HCT116 (cell line): ENCODE measurements around the gene DLL1.

ENCODE experiments used
- ATF3 ChIP-seq: IDR thresholded peaks from 2 replicates; pipeline ENCODE4 v1.6.1; 2012
- CEBPB ChIP-seq: IDR thresholded peaks from 2 replicates; pipeline ENCODE4 v1.6.1; 2012; ENCODE audit warnings: low read depth
- CTCF ChIP-seq, 3 experiments: fragments of 200-600 bp in 1 of 3; sonication (generic) in 1 of 3; IDR thresholded peaks in 2 of 3; conservative IDR thresholded peaks in 1 of 3; 2 replicates each; pipeline ENCODE4 v1.5.1; 2012 to 2017; ENCODE audit warnings: low read depth in 2 of 3, low read length in 2 of 3, antibody characterized with exemption in 1 of 3, borderline replicate concordance in 1 of 3, control low read depth in 1 of 3, mild to moderate bottlenecking in 1 of 3, mixed read lengths in 1 of 3, mixed run types in 1 of 3, moderate library complexity in 1 of 3; ENCODE audit not compliant: insufficient read depth in 1 of 3
- EZH2 ChIP-seq: fragments of 200-600 bp; sonication (generic); IDR thresholded peaks from 2 replicates; pipeline ENCODE4 v1.6.1; 2017; ENCODE audit warnings: antibody characterized with exemption, mixed run types
- EZH2phosphoT487 ChIP-seq: fragments of 200-600 bp; IDR thresholded peaks from 2 replicates; pipeline ENCODE4 v1.6.1; 2018; ENCODE audit warnings: antibody characterized with exemption, borderline replicate concordance
- FOSL1 ChIP-seq: IDR thresholded peaks from 2 replicates; pipeline ENCODE4 v1.6.1; 2012; ENCODE audit warnings: low read depth
- JUND ChIP-seq: IDR thresholded peaks from 2 replicates; pipeline ENCODE4 v1.6.1; 2012
- POLR2A ChIP-seq: IDR thresholded peaks from 2 replicates; pipeline ENCODE4 v1.7.0; 2011; ENCODE audit warnings: borderline replicate concordance; ENCODE audit not compliant: insufficient read depth, insufficient read length; ENCODE audit errors: extremely low read depth
- RAD21 ChIP-seq: IDR thresholded peaks from 2 replicates; pipeline ENCODE4 v1.6.1; 2012; ENCODE audit warnings: low read depth, mild to moderate bottlenecking
- REST ChIP-seq: IDR thresholded peaks from 2 replicates; pipeline ENCODE4 v1.6.1; 2012; ENCODE audit warnings: low read depth
- SP1 ChIP-seq: IDR thresholded peaks from 2 replicates; pipeline ENCODE4 v1.6.1; 2012; ENCODE audit warnings: low read depth
- ZNF274 ChIP-seq: fragments of 200-500 bp; sonication (Bioruptor generic); IDR thresholded peaks from 2 replicates; pipeline ENCODE4 v1.6.1; 2014; ENCODE audit warnings: mild to moderate bottlenecking, low read depth, low read length, inconsistent platforms

DNA sequence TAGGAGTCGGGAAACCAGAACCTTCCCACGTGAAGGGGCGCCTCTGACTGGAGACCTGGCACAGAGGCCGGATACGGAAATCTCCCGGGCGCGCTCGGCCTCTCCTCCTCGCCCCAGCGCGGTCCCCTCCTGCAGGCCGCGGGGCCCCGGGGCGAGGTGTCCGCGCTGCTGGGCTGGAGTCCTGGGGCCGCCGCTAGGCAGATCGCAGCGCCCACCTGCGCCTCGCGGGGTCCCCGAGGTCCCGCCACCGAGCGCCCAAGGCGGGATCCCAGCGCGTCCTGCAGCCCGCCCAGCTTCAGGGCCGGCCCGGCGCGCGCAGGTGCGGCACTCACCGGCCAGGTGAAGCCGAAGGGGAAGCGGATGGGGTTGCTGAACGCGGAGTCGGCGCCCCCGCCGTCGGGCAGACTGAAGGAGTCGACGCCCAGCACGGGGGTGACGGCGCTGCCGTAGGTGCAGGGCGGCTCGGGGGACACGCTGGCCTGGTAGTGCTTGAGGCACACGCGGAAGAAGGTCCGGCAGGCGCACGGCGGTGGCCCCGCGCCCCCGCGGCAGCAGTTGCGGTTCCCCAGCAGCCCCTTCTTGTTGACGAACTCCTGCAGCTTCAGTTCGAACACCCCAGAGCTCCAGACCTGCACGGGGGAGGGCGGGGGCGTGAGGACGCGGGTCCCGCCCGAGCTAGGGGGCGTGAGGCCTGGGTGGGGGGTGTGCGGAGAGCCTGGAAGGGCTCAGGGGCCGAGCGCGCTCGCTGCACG, 1.5 kb downstream of the DLL1 start:
- TF ChIP-seq CTCF (IDR thresholded peaks at IDR 0.05 in 2 of 3, conservative IDR thresholded peaks at IDR 0.05 in 1 of 3; ENCODE audit: borderline replicate concordance in 1 of 3, insufficient read depth in 1 of 3, low read depth in 2 of 3, low read length in 2 of 3), result no peak
- TF ChIP-seq EZH2, result no peak
- no peak for TF ChIP-seq REST
- no peak for TF ChIP-seq POLR2A
- no peak for TF ChIP-seq SP1
- no peak for TF ChIP-seq RAD21
- no peak for TF ChIP-seq CEBPB
- TF ChIP-seq FOSL1, result no peak
- TF ChIP-seq ATF3, result no peak
- no peak for TF ChIP-seq EZH2phosphoT487
- TF ChIP-seq JUND, result no peak
- TF ChIP-seq ZNF274, result no peak
